K562 (cell line): ENCODE measurements around the gene MOCS3. TPM values are rescaled to one million over a fixed set of nuclear protein-coding genes. Genes with fewer than 3 reads are reported as not detected.

Source experiments
- ATAC-seq: fragments of 200-7000 bp; cut with Tn5 transposase; 3 replicates; pipeline ENCODE4 v1.9.1; 2020; ENCODE audit warnings: moderate library complexity
- BruUV-seq: library from RNA; stranded (reverse); fragments of 400-500 nt; replicated peaks from 2 replicates; lab custom pipeline; 2021; lab: Mats Ljungman, UMichigan
- CTCF ChIA-PET: fragments of 300-600 bp; formaldehyde crosslinking; extraction: SDS; loops from one replicate; lab custom pipeline; 2021; ENCODE audit warnings: low intra/inter-chr PET ratio; lab: Yijun Ruan, JAX
- POLR2A ChIA-PET: fragments of 300-600, 350-650 bp; sonication (Branson Sonifier 250); formaldehyde crosslinking; extraction: SDS; loops from one replicate; lab custom pipeline; 2021; ENCODE audit warnings: antibody characterized with exemption, inconsistent platforms; lab: Yijun Ruan, JAX
- DNase-seq, 4 experiments: peaks; one replicate each; pipeline versions ENCODE4 v3.0.0 to v3.0.0-alpha.2; 2011 to 2018; ENCODE audit warnings: low spot score in 3 of 4, mixed read lengths in 3 of 4; ENCODE audit errors: extremely low read depth in 1 of 4
- FAIRE-seq: peaks from 2 replicates; lab custom pipeline; 2011; peaks lifted over from hg19 to GRCh38; lab: Jason Lieb, UNC
- H2AFZ ChIP-seq: 2 replicates; pipeline ENCODE4 v1.6.0; 2011; ENCODE audit warnings: low read depth, low read length, control low read depth, inconsistent platforms
- H3K27ac ChIP-seq: fragments of 200-600 bp; 3 replicates; pipeline ENCODE4 v1.8.0; 2011; ENCODE audit warnings: low read depth, mild to moderate bottlenecking, control low read depth, inconsistent platforms, low read length, moderate library complexity, mixed read lengths; ENCODE audit errors: extremely low read depth
- H3K27me3 ChIP-seq, 2 experiments: fragments of 300-600 bp in 1 of 2; 2 replicates in 1 of 2; 3 replicates in 1 of 2; pipeline versions ENCODE4 v1.6.0 to v1.8.0; 2011; ENCODE audit warnings: inconsistent platforms in 2 of 2, low read length in 2 of 2, mild to moderate bottlenecking in 1 of 2, mixed read lengths in 1 of 2, moderate library complexity in 1 of 2; ENCODE audit not compliant: control insufficient read depth in 2 of 2, insufficient read depth in 2 of 2
- H3K36me3 ChIP-seq: fragments of 300-600 bp; 3 replicates; pipeline ENCODE4 v1.8.0; 2011; ENCODE audit warnings: mild to moderate bottlenecking, low read length, inconsistent platforms; ENCODE audit not compliant: control insufficient read depth, insufficient read depth
- H3K4me1 ChIP-seq, 2 experiments: fragments of 200-600 bp in 1 of 2; replicated peaks in 1 of 2; 2 replicates in 1 of 2; 3 replicates in 1 of 2; pipeline versions ENCODE4 v1.5.1 to v1.8.0; 2011; ENCODE audit warnings: inconsistent platforms in 2 of 2, low read length in 2 of 2, mild to moderate bottlenecking in 1 of 2, mixed read lengths in 1 of 2, moderate library complexity in 1 of 2; ENCODE audit not compliant: control insufficient read depth in 2 of 2, insufficient read depth in 2 of 2
- H3K4me2 ChIP-seq: 2 replicates; pipeline ENCODE4 v1.6.1; 2011; ENCODE audit warnings: low read length, control low read depth, inconsistent platforms, mixed read lengths; ENCODE audit not compliant: insufficient read depth
- H3K4me3 ChIP-seq: fragments of 200-600 bp; sonication (generic), shearing (Covaris generic); 2 replicates; pipeline ENCODE4 v1.5.1; 2016; ENCODE audit warnings: control low read depth, inconsistent platforms
- H3K79me2 ChIP-seq: fragments of 200-600 bp; 3 replicates; pipeline ENCODE4 v1.8.0; 2011; ENCODE audit warnings: low read length, inconsistent platforms; ENCODE audit not compliant: control insufficient read depth, insufficient read depth
- H3K9ac ChIP-seq, 2 experiments: 2 replicates each; pipeline versions ENCODE4 v1.6.0 to v1.6.1; 2011; ENCODE audit warnings: low read depth in 2 of 2, low read length in 2 of 2, control low read depth in 1 of 2, inconsistent platforms in 1 of 2, mild to moderate bottlenecking in 1 of 2, mixed read lengths in 1 of 2; ENCODE audit not compliant: insufficient read depth in 1 of 2
- H3K9me1 ChIP-seq: one replicate; pipeline ENCODE4 v1.6.0; 2011; ENCODE audit warnings: inconsistent platforms, mild to moderate bottlenecking, low read length, moderate library complexity; ENCODE audit not compliant: control insufficient read depth, insufficient read depth
- H3K9me3 ChIP-seq: replicated peaks from 2 replicates; pipeline ENCODE4 v1.5.1; 2011; ENCODE audit warnings: low read depth, low read length, inconsistent platforms; ENCODE audit not compliant: control insufficient read depth, insufficient read depth
- H4K20me1 ChIP-seq: replicated peaks from 2 replicates; pipeline ENCODE4 v1.6.1; 2011; ENCODE audit warnings: low read length, inconsistent platforms, mixed read lengths; ENCODE audit not compliant: control insufficient read depth, insufficient read depth
- COPS2 ChIP-seq: fragments of 450-650 bp; conservative IDR thresholded peaks from 2 replicates; pipeline ENCODE4 v1.6.1; 2016; ENCODE audit warnings: mild to moderate bottlenecking, moderate library complexity
- FOXJ2 ChIP-seq: fragments of 200-800 bp; sonication (Bioruptor generic); IDR thresholded peaks from 2 replicates; pipeline ENCODE4 v1.6.1; 2016; ENCODE audit warnings: missing genetic modification characterization, missing compliant biosample characterization
- HNRNPL ChIP-seq: fragments of 200-400 bp; formaldehyde crosslinking; IDR thresholded peaks from 2 replicates; pipeline ENCODE4 v1.6.1; 2017; ENCODE audit warnings: low read depth, mild to moderate bottlenecking, low read length
- KLF1 ChIP-seq: fragments of 450-650 bp; IDR thresholded peaks from 2 replicates; pipeline ENCODE4 v1.6.1; 2016; ENCODE audit warnings: missing genetic modification characterization, missing compliant biosample characterization
- MXI1 ChIP-seq: IDR thresholded peaks from 2 replicates; pipeline ENCODE4 v1.6.1; 2011; ENCODE audit warnings: low read depth, mild to moderate bottlenecking, improper control_type of control experiment, low read length
- POLR2AphosphoS5 ChIP-seq: IDR thresholded peaks from 2 replicates; pipeline ENCODE4 v1.6.1; 2011; ENCODE audit warnings: mild to moderate bottlenecking, low read depth, low read length, moderate library complexity; ENCODE audit not compliant: control insufficient read depth, insufficient read depth
- RBM25 ChIP-seq: fragments of 200-400 bp; formaldehyde crosslinking; IDR thresholded peaks from 2 replicates; pipeline ENCODE4 v1.6.1; 2018; ENCODE audit warnings: low read length, low read depth, moderate library complexity; ENCODE audit not compliant: severe bottlenecking
- SMAD3 ChIP-seq: fragments of 450-650 bp; formaldehyde crosslinking; conservative IDR thresholded peaks from 2 replicates; pipeline ENCODE4 v1.4.0; 2020; ENCODE audit warnings: mild to moderate bottlenecking
- TRIM24 ChIP-seq, 2 experiments: fragments of 450-650 bp; IDR thresholded peaks; 2 replicates each; pipeline ENCODE4 v1.6.1; 2016
- U2AF1 ChIP-seq: fragments of 200-400 bp; formaldehyde crosslinking; optimal IDR thresholded peaks from 2 replicates; pipeline ENCODE3; 2017; ENCODE audit warnings: mild to moderate bottlenecking, low read depth, low read length, moderate library complexity
- ZBTB7A ChIP-seq: IDR thresholded peaks from 2 replicates; pipeline ENCODE4 v1.6.1; 2011; ENCODE audit warnings: low read depth, mild to moderate bottlenecking, low read length, moderate library complexity, borderline replicate concordance; ENCODE audit not compliant: control insufficient read depth
- ZKSCAN1 ChIP-seq: fragments of 150-350 bp; IDR thresholded peaks from 2 replicates; pipeline ENCODE4 v1.6.1; 2016; ENCODE audit warnings: low read depth, low read length
- ZNF121 ChIP-seq: sonication (generic); formaldehyde crosslinking; conservative IDR thresholded peaks from 2 replicates; pipeline ENCODE4 v1.8.0; 2022; ENCODE audit warnings: missing genetic modification reagents
- ZNF143 ChIP-seq: sonication (generic); formaldehyde crosslinking; IDR thresholded peaks from 2 replicates; pipeline ENCODE4 v1.9.0; 2022; ENCODE audit warnings: mild to moderate bottlenecking, missing genetic modification reagents
- ZNF232 ChIP-seq: sonication (generic); formaldehyde crosslinking; IDR thresholded peaks from 2 replicates; pipeline ENCODE4 v1.8.0; 2022; ENCODE audit warnings: mild to moderate bottlenecking, missing genetic modification reagents
- ZNF282 ChIP-seq: sonication (generic); formaldehyde crosslinking; IDR thresholded peaks from 2 replicates; pipeline ENCODE4 v1.8.1; 2023; ENCODE audit warnings: missing genetic modification reagents
- WGBS: fragments of 100-300 bp; shearing (Covaris generic); methylation state at CpG from one replicate; pipeline ENCODE4 v1.1.6; 2016; ENCODE audit warnings: low coverage, mixed read lengths; ENCODE audit not compliant: insufficient coverage; ENCODE audit errors: missing lambda C conversion rate; 5-methylcytosine and 5-hydroxymethylcytosine counted together
- in situ Hi-C: fragments of 300-500 bp; cut with MboI; formaldehyde crosslinking; loops from 4 replicates; pipeline ENCODE4 v1.15.0; 2018; ENCODE audit warnings: inconsistent platforms, mixed read lengths
- intact Hi-C: fragments of 100-400 bp; cut with micrococcal nuclease; formaldehyde crosslinking; loops from 2 replicates; pipeline ENCODE4 v1.14.2; 2022
- polyA plus RNA-seq, 8 experiments: library from polyadenylated mRNA; depleted of rRNA in 4 of 8; stranded (reverse) in 5 of 8; unstranded in 3 of 8; fragments of >200 nt; fragmentation: Nextera tagmentation in 2 of 8; fragmentation: Illumina TruSeq in 1 of 8; extraction: Ambion mirVana in 2 of 8; extraction: Trizol in 1 of 8; gene quantifications; 2 replicates each; pipeline versions ENCODE4 v1.2.1 to v1.2.3, GENCODE V29; 2011 to 2014; ENCODE audit warnings: inconsistent platforms in 1 of 8, missing spikeins in 1 of 8
- total RNA-seq, 7 experiments: library from RNA; depleted of rRNA in 6 of 7; stranded (reverse); fragments of >200 nt in 6 of 7; fragmentation: Illumina TruSeq in 2 of 7; extraction: Trizol in 2 of 7; gene quantifications; 2 replicates each; pipeline versions ENCODE4 v1.2.1 to v1.2.3, GENCODE V29; 2011 to 2021; ENCODE audit warnings: low replicate concordance in 1 of 7

The MOCS3 gene
- total and polyA plus RNA-seq, 9 of the 15 experiments (the other 6 are each of a cell fraction or from before 2014, with no cell fraction given) = 0.70 to 6.2 (median 2.9) TPM

- CTCF ChIA-PET = no interaction called here
- in situ Hi-C loops (loop anchor here (10.0 kb wide), 1 partner anchor 119 kb away; no protein-coding TSS in a partner anchor), intact Hi-C loops (no loop called here)
These were observed 25.0 kb upstream of the MOCS3 start for GRCh38 chr20:50933589-50933988.

DNA sequence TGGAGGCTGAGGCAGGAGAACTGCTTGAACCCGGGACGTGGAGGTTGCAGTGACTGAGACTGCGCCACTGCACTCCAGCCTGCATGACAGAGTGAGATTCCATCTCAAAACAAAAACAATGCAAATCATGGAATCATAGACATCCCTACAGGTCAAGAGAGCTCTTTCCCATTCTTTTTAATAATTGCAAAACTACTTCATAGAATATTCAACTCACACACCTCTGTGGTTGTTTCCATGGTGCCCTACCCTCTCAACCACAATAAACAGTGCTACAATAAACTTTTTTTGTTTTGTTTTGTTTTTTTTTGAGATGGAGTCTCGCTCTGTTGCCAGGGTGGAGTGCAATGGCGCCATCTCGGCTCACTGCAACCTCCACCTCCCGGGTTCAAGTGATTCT lies 15.5 kb upstream of the MOCS3 start:
- ChIA-PET CTCF (no interaction called here), POLR2A (interaction anchor here (0.6 to 5.4 kb wide), 2 partner anchors 11 to 1275 kb away, joined by 3 to 30 read pairs; partner anchors contain the start of gene ADNP)
- in situ Hi-C loops (no loop called here), intact Hi-C loops (no loop called here)
- Histone ChIP-seq H3K9ac (no peak overlapping the region), H3K27ac (no peak overlapping the region), H4K20me1 (no peaks in the 10 kb centered on the region), H3K79me2 (no peaks in the 10 kb centered on the region), H2AFZ (no peak overlapping the region), H3K27me3 (no peaks in the 10 kb centered on the region), H3K4me2 (no peak overlapping the region), H3K36me3 (peaks cover 85% of the 10 kb centered on the region), H3K9me3 (no peaks in the 10 kb centered on the region), H3K9me1 (no peaks in the 10 kb centered on the region), H3K4me3 (no peak overlapping the region), H3K4me1 (no peaks in the 10 kb centered on the region)
- TF ChIP-seq KLF1 (tag) (no peak), HNRNPL (no peak), ZNF232 (CRISPR knock-in tag) (no peak), MXI1 (no peak), COPS2 (no peak), ZNF282 (CRISPR knock-in tag) (no peak), ZBTB7A (no peak), ZKSCAN1 (no peak), SMAD3 (CRISPR knock-in tag) (no peak), FOXJ2 (tag) (no peak), TRIM24 (IDR thresholded peaks at IDR 0.05) (no peak)
- FAIRE-seq (no peak), ATAC-seq (no peak), DNase-seq (no peak)
- BruUV-seq = no TSS peak
- 93% methylated on average over 7 of the region's 7 CpGs for WGBS

More at GRCh38 chr20:50933589-50933988, 25.0 kb upstream of the MOCS3 start:
- TF ChIP-seq RBM25 (peak; percentile 33), U2AF1 (no peak), POLR2AphosphoS5 (0 out of 2 replicates have a peak, but pooled peaks have one; percentile 17), ZNF121 (CRISPR knock-in tag) (peak; percentile 68), ZNF143 (no peak)
- WGBS = 95% methylated on average over 1 of the region's 1 CpG
- POLR2A ChIA-PET = interaction anchor here (1.0 to 4.7 kb wide), 3 partner anchors 10 to 24 kb away, joined by 3 to 30 read pairs (median 4); no protein-coding TSS in a partner anchor
- Histone ChIP-seq H3K36me3 (peaks cover 68% of the 10 kb centered on the region), H3K27me3 (no peaks in the 10 kb centered on the region), H3K4me2 (no peak overlapping the region), H3K4me3 (no peak overlapping the region), H3K4me1 (peaks cover 9 to 12% of the 10 kb centered on the region in 2 experiments), H3K79me2 (peaks cover 22% of the 10 kb centered on the region), H3K9me1 (no peaks in the 10 kb centered on the region), H2AFZ (no peak overlapping the region), H3K9me3 (no peaks in the 10 kb centered on the region), H3K9ac (no peak overlapping the region), H3K27ac (no peak overlapping the region), H4K20me1 (peaks cover 7% of the 10 kb centered on the region)
- no peak for FAIRE-seq
- ATAC-seq = no peak
- no peak for DNase-seq
- no TSS peak for BruUV-seq
